Adrenal gland (tissue), 5 donors: ENCODE data around the gene RAVER2.

ENCODE experiments used
- CTCF ChIP-seq, 6 experiments: fragments of 450-650 bp in 4 of 6; fragments of 200-600 bp in 2 of 6; sonication (generic) in 1 of 6; IDR thresholded peaks; 1 replicate in 5 of 6; 2 replicates in 1 of 6; pipeline versions ENCODE4 v1.5.1 to v1.8.0; 2016 to 2021; ENCODE audit warnings: antibody characterized with exemption in 6 of 6, mild to moderate bottlenecking in 2 of 6, moderate library complexity in 1 of 6
- POLR2A ChIP-seq, 2 donors: fragments of 450-650 bp; IDR thresholded peaks; one replicate each; pipeline ENCODE4 v1.6.1; 2017; ENCODE audit warnings: antibody characterized with exemption in 2 of 2, mild to moderate bottlenecking in 2 of 2, moderate library complexity in 1 of 2
- donor health status: DM: no; HTN: no; CAD: no.

DNA sequence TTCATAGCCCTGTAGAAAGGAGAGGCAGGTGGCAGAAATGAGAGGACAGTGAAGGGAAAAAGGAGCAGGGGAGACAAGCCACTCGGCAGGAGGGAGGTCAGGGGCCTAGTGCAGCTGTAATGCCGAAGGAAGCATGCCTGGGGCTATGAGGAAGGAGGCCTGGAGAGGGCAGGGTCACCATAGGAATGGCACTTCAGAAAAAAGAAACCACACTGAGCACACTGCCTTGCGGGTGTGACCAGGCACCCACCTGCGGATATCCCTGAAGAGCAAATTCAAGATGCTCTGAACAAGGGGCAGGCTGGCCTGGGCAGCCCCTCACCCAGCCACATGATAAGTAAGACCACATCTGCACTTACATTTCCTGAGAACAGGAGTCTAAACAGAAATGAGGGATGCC, 116.7 kb downstream of the RAVER2 start:
- peak in 4 of 6 experiments; percentile 13 to 34 (median 30) for TF ChIP-seq CTCF (IDR thresholded peaks at IDR 0.05)
- TF ChIP-seq POLR2A (IDR thresholded peaks at IDR 0.05), result no peak
